ENCODE measurements around the gene RPP25L.

The RPP25L gene

GRCh38 chr9:34612788-34613390 is 992 bp upstream of the RPP25L start:
- Histone ChIP-seq H3K4me1 (ENCODE audit: control insufficient read depth in 1 of 2, insufficient read depth in 2 of 2, low read length in 2 of 2) (peaks cover 25 to 27% of the 10 kb centered on the region in 2 donors), H3K9me3 (ENCODE audit: control insufficient read depth in 1 of 2, low read length in 2 of 2) (no peaks in the 10 kb centered on the region), H3K36me3 (ENCODE audit: control insufficient read depth in 1 of 2, insufficient read depth in 2 of 2, low read length in 2 of 2) (peaks cover 20 to 43% of the 10 kb centered on the region in 2 donors), H3K4me3 (ENCODE audit: low read depth in 1 of 2, low read length in 2 of 2) (peak overlapping the region; percentile 87 to 96), H3K9ac (ENCODE audit: low read depth in 1 of 2, low read length in 2 of 2) (peak overlapping the region; percentile 97 to 98), H3K27ac (ENCODE audit: low read depth, low read length) (no peak overlapping the region), H3K27me3 (ENCODE audit: control insufficient read depth in 1 of 2, insufficient read depth in 2 of 2, low read length in 2 of 2) (no peaks in the 10 kb centered on the region)

- H3K4me1 ChIP-seq (ENCODE audit: control insufficient read depth in 1 of 2, insufficient read depth in 2 of 2, low read length in 2 of 2): peaks cover 33 to 36% of the 10 kb centered on the region in 2 donors
- H3K9me3 ChIP-seq (ENCODE audit: control insufficient read depth in 1 of 2, low read length in 2 of 2): no peaks in the 10 kb centered on the region
- peak overlapping the region; percentile 97 to 98 for H3K9ac ChIP-seq (ENCODE audit: low read depth in 1 of 2, low read length in 2 of 2)
- no peaks in the 10 kb centered on the region for H3K27me3 ChIP-seq (ENCODE audit: control insufficient read depth in 1 of 2, insufficient read depth in 2 of 2, low read length in 2 of 2)
- no peak overlapping the region for H3K27ac ChIP-seq (ENCODE audit: low read depth, low read length)
- H3K36me3 ChIP-seq (ENCODE audit: control insufficient read depth in 1 of 2, insufficient read depth in 2 of 2, low read length in 2 of 2): peaks cover 8 to 28% of the 10 kb centered on the region in 2 donors
- H3K4me3 ChIP-seq (ENCODE audit: low read depth in 1 of 2, low read length in 2 of 2): peak overlapping the region; percentile 87 to 96
Observed at GRCh38 chr9:34611251-34611810, 566 bp downstream of the RPP25L start.

GRCh38 chr9:34610434-34611206 is 1.3 kb downstream of the RPP25L start:
- Histone ChIP-seq H3K4me3 (ENCODE audit: low read depth in 1 of 2, low read length in 2 of 2) (peak overlapping the region; percentile 87 to 96), H3K9me3 (ENCODE audit: control insufficient read depth in 1 of 2, low read length in 2 of 2) (no peaks in the 10 kb centered on the region), H3K9ac (ENCODE audit: low read depth in 1 of 2, low read length in 2 of 2) (peak overlapping the region; percentile 97 to 98), H3K27me3 (ENCODE audit: control insufficient read depth in 1 of 2, insufficient read depth in 2 of 2, low read length in 2 of 2) (no peaks in the 10 kb centered on the region), H3K36me3 (ENCODE audit: control insufficient read depth in 1 of 2, insufficient read depth in 2 of 2, low read length in 2 of 2) (peaks cover 8 to 22% of the 10 kb centered on the region in 2 donors), H3K4me1 (ENCODE audit: control insufficient read depth in 1 of 2, insufficient read depth in 2 of 2, low read length in 2 of 2) (peaks cover 33 to 36% of the 10 kb centered on the region in 2 donors), H3K27ac (ENCODE audit: low read depth, low read length) (no peak overlapping the region)

GRCh38 chr9:34607331-34607730 is 4.6 kb downstream of the RPP25L start:
- no peak overlapping the region for H3K9ac ChIP-seq (ENCODE audit: low read depth in 1 of 2, low read length in 2 of 2)
- H3K36me3 ChIP-seq (ENCODE audit: control insufficient read depth in 1 of 2, insufficient read depth in 2 of 2, low read length in 2 of 2): no peaks in the 10 kb centered on the region
- no peaks in the 10 kb centered on the region for H3K9me3 ChIP-seq (ENCODE audit: control insufficient read depth in 1 of 2, low read length in 2 of 2)
- H3K27ac ChIP-seq (ENCODE audit: low read depth, low read length): no peak overlapping the region
- H3K4me3 ChIP-seq (ENCODE audit: low read depth in 1 of 2, low read length in 2 of 2): no peak overlapping the region
- no peaks in the 10 kb centered on the region for H3K27me3 ChIP-seq (ENCODE audit: control insufficient read depth in 1 of 2, insufficient read depth in 2 of 2, low read length in 2 of 2)
- peaks cover 24 to 27% of the 10 kb centered on the region in 2 donors for H3K4me1 ChIP-seq (ENCODE audit: control insufficient read depth in 1 of 2, insufficient read depth in 2 of 2, low read length in 2 of 2)

GRCh38 chr9:34606905-34607304 is 5.0 kb downstream of the RPP25L start:
- Histone ChIP-seq H3K9me3 (ENCODE audit: control insufficient read depth in 1 of 2, low read length in 2 of 2) (no peaks in the 10 kb centered on the region), H3K27ac (ENCODE audit: low read depth, low read length) (no peak overlapping the region), H3K9ac (ENCODE audit: low read depth in 1 of 2, low read length in 2 of 2) (no peak overlapping the region), H3K4me3 (ENCODE audit: low read depth in 1 of 2, low read length in 2 of 2) (no peak overlapping the region), H3K36me3 (ENCODE audit: control insufficient read depth in 1 of 2, insufficient read depth in 2 of 2, low read length in 2 of 2) (no peaks in the 10 kb centered on the region), H3K4me1 (ENCODE audit: control insufficient read depth in 1 of 2, insufficient read depth in 2 of 2, low read length in 2 of 2) (peaks cover 22 to 24% of the 10 kb centered on the region in 2 donors), H3K27me3 (ENCODE audit: control insufficient read depth in 1 of 2, insufficient read depth in 2 of 2, low read length in 2 of 2) (no peaks in the 10 kb centered on the region)

- H3K36me3 ChIP-seq (ENCODE audit: control insufficient read depth in 1 of 2, insufficient read depth in 2 of 2, low read length in 2 of 2): no peaks in the 10 kb centered on the region
- H3K9ac ChIP-seq (ENCODE audit: low read depth in 1 of 2, low read length in 2 of 2): no peak overlapping the region
- peaks cover 18 to 20% of the 10 kb centered on the region in 2 donors for H3K4me1 ChIP-seq (ENCODE audit: control insufficient read depth in 1 of 2, insufficient read depth in 2 of 2, low read length in 2 of 2)
- no peak overlapping the region for H3K27ac ChIP-seq (ENCODE audit: low read depth, low read length)
- H3K27me3 ChIP-seq (ENCODE audit: control insufficient read depth in 1 of 2, insufficient read depth in 2 of 2, low read length in 2 of 2): no peaks in the 10 kb centered on the region
- H3K9me3 ChIP-seq (ENCODE audit: control insufficient read depth in 1 of 2, low read length in 2 of 2): no peaks in the 10 kb centered on the region
- H3K4me3 ChIP-seq (ENCODE audit: low read depth in 1 of 2, low read length in 2 of 2): no peak overlapping the region
Observed at GRCh38 chr9:34606190-34606589, 5.7 kb downstream of the RPP25L start.

- Histone ChIP-seq H3K4me3 (ENCODE audit: low read depth in 1 of 2, low read length in 2 of 2) (no peak overlapping the region), H3K4me1 (ENCODE audit: control insufficient read depth in 1 of 2, insufficient read depth in 2 of 2, low read length in 2 of 2) (peaks cover 6 to 11% of the 10 kb centered on the region in 2 donors), H3K36me3 (ENCODE audit: control insufficient read depth in 1 of 2, insufficient read depth in 2 of 2, low read length in 2 of 2) (no peaks in the 10 kb centered on the region), H3K27ac (ENCODE audit: low read depth, low read length) (no peak overlapping the region), H3K9ac (ENCODE audit: low read depth in 1 of 2, low read length in 2 of 2) (no peak overlapping the region), H3K27me3 (ENCODE audit: control insufficient read depth in 1 of 2, insufficient read depth in 2 of 2, low read length in 2 of 2) (no peaks in the 10 kb centered on the region), H3K9me3 (ENCODE audit: control insufficient read depth in 1 of 2, low read length in 2 of 2) (no peaks in the 10 kb centered on the region)
Observed at GRCh38 chr9:34603610-34604231, 8.2 kb downstream of the RPP25L start.

- Histone ChIP-seq H3K27me3 (ENCODE audit: control insufficient read depth in 1 of 2, insufficient read depth in 2 of 2, low read length in 2 of 2) (no peaks in the 10 kb centered on the region), H3K36me3 (ENCODE audit: control insufficient read depth in 1 of 2, insufficient read depth in 2 of 2, low read length in 2 of 2) (no peaks in the 10 kb centered on the region), H3K9ac (ENCODE audit: low read depth in 1 of 2, low read length in 2 of 2) (no peak overlapping the region), H3K4me3 (ENCODE audit: low read depth in 1 of 2, low read length in 2 of 2) (no peak overlapping the region), H3K9me3 (ENCODE audit: control insufficient read depth in 1 of 2, low read length in 2 of 2) (no peaks in the 10 kb centered on the region), H3K27ac (ENCODE audit: low read depth, low read length) (no peak overlapping the region), H3K4me1 (ENCODE audit: control insufficient read depth in 1 of 2, insufficient read depth in 2 of 2, low read length in 2 of 2) (peaks cover 2 to 6% of the 10 kb centered on the region in 2 donors)
Observed at GRCh38 chr9:34601937-34602573, 9.8 kb downstream of the RPP25L start.

- Histone ChIP-seq H3K27ac (ENCODE audit: low read depth, low read length) (no peak overlapping the region), H3K9ac (ENCODE audit: low read depth in 1 of 2, low read length in 2 of 2) (no peak overlapping the region), H3K4me1 (ENCODE audit: control insufficient read depth in 1 of 2, insufficient read depth in 2 of 2, low read length in 2 of 2) (no peaks in the 10 kb centered on the region), H3K4me3 (ENCODE audit: low read depth in 1 of 2, low read length in 2 of 2) (no peak overlapping the region), H3K9me3 (ENCODE audit: control insufficient read depth in 1 of 2, low read length in 2 of 2) (no peaks in the 10 kb centered on the region), H3K36me3 (ENCODE audit: control insufficient read depth in 1 of 2, insufficient read depth in 2 of 2, low read length in 2 of 2) (no peaks in the 10 kb centered on the region), H3K27me3 (ENCODE audit: control insufficient read depth in 1 of 2, insufficient read depth in 2 of 2, low read length in 2 of 2) (no peaks in the 10 kb centered on the region)
Observed at GRCh38 chr9:34600908-34601307, 11.0 kb downstream of the RPP25L start.

All from duodenal mucosa (tissue), 2 donors.